ENCODE results near the gene TATDN2. TPM values are rescaled to one million over a fixed set of nuclear protein-coding genes. Genes with fewer than 3 reads are reported as not detected.

Gene TATDN2
- polyA plus RNA-seq, 2 donors: 10.9 to 15.0 TPM

- Histone ChIP-seq H3K4me3 (ENCODE audit: low read depth in 1 of 2, low read length in 2 of 2) (no peak overlapping the region), H3K27me3 (ENCODE audit: control insufficient read depth in 1 of 2, insufficient read depth in 2 of 2, low read length in 2 of 2) (no peaks in the 10 kb centered on the region), H3K4me1 (ENCODE audit: control insufficient read depth in 2 of 2, insufficient read depth in 2 of 2, low read length in 1 of 2) (no peaks in the 10 kb centered on the region), H3K9me3 (ENCODE audit: control insufficient read depth in 2 of 2, insufficient read depth in 1 of 2, low read depth in 1 of 2, low read length in 1 of 2) (peaks cover 3% of the 10 kb centered on the region in 2 donors), H3K27ac (ENCODE audit: low read depth in 2 of 2, low read length in 1 of 2) (no peak overlapping the region), H3K36me3 (ENCODE audit: control insufficient read depth in 2 of 2, insufficient read depth in 2 of 2, low read length in 1 of 2) (peaks cover 4 to 17% of the 10 kb centered on the region in 2 donors)
- WGBS, 2 donors: 82 to 94% methylated on average over 3 of the region's 3 CpGs
Measured at GRCh38 chr3:10217359-10217758, 30.9 kb upstream of the TATDN2 start.

GRCh38 chr3:10219737-10220136, 28.5 kb upstream of the TATDN2 start:
- no peaks in the 10 kb centered on the region for H3K27me3 ChIP-seq (ENCODE audit: control insufficient read depth in 1 of 2, insufficient read depth in 2 of 2, low read length in 2 of 2)
- H3K27ac ChIP-seq (ENCODE audit: low read depth in 2 of 2, low read length in 1 of 2): peak overlapping the region in 1 of 2 donors; percentile 24
- H3K4me1 ChIP-seq (ENCODE audit: control insufficient read depth in 2 of 2, insufficient read depth in 2 of 2, low read length in 1 of 2): peaks cover 0 to 1% of the 10 kb centered on the region in 2 donors
- peaks cover 3% of the 10 kb centered on the region in 2 donors for H3K9me3 ChIP-seq (ENCODE audit: control insufficient read depth in 2 of 2, insufficient read depth in 1 of 2, low read depth in 1 of 2, low read length in 1 of 2)
- WGBS, 2 donors: 82 to 88% methylated on average over 9 of the region's 9 CpGs
- H3K4me3 ChIP-seq (ENCODE audit: low read depth in 1 of 2, low read length in 2 of 2): no peak overlapping the region
- peaks cover 4 to 19% of the 10 kb centered on the region in 2 donors for H3K36me3 ChIP-seq (ENCODE audit: control insufficient read depth in 2 of 2, insufficient read depth in 2 of 2, low read length in 1 of 2)

GRCh38 chr3:10223676-10224639, 24.3 kb upstream of the TATDN2 start:
- Histone ChIP-seq H3K9me3 (ENCODE audit: control insufficient read depth in 2 of 2, insufficient read depth in 1 of 2, low read depth in 1 of 2, low read length in 1 of 2) (no peaks in the 10 kb centered on the region), H3K27me3 (ENCODE audit: control insufficient read depth in 1 of 2, insufficient read depth in 2 of 2, low read length in 2 of 2) (no peaks in the 10 kb centered on the region), H3K27ac (ENCODE audit: low read depth in 2 of 2, low read length in 1 of 2) (peak overlapping the region; percentile 3 to 66), H3K4me1 (ENCODE audit: control insufficient read depth in 2 of 2, insufficient read depth in 2 of 2, low read length in 1 of 2) (peaks cover 0 to 2% of the 10 kb centered on the region in 2 donors), H3K36me3 (ENCODE audit: control insufficient read depth in 2 of 2, insufficient read depth in 2 of 2, low read length in 1 of 2) (peaks cover 0 to 11% of the 10 kb centered on the region in 2 donors), H3K4me3 (ENCODE audit: low read depth in 1 of 2, low read length in 2 of 2) (no peak overlapping the region)
- 73 to 80% methylated on average over 10 of the region's 10 CpGs for WGBS, 2 donors

GRCh38 chr3:10224794-10225665, 23.2 kb upstream of the TATDN2 start:
- H3K36me3 ChIP-seq (ENCODE audit: control insufficient read depth in 2 of 2, insufficient read depth in 2 of 2, low read length in 1 of 2): peaks cover 0 to 8% of the 10 kb centered on the region in 2 donors
- no peaks in the 10 kb centered on the region for H3K9me3 ChIP-seq (ENCODE audit: control insufficient read depth in 2 of 2, insufficient read depth in 1 of 2, low read depth in 1 of 2, low read length in 1 of 2)
- H3K27ac ChIP-seq (ENCODE audit: low read depth in 2 of 2, low read length in 1 of 2): peak overlapping the region in 1 of 2 donors; percentile 59
- WGBS, 2 donors: 57 to 69% methylated on average over 4 of the region's 4 CpGs
- peaks cover 0 to 2% of the 10 kb centered on the region in 2 donors for H3K4me1 ChIP-seq (ENCODE audit: control insufficient read depth in 2 of 2, insufficient read depth in 2 of 2, low read length in 1 of 2)
- no peak overlapping the region for H3K4me3 ChIP-seq (ENCODE audit: low read depth in 1 of 2, low read length in 2 of 2)
- no peaks in the 10 kb centered on the region for H3K27me3 ChIP-seq (ENCODE audit: control insufficient read depth in 1 of 2, insufficient read depth in 2 of 2, low read length in 2 of 2)

- H3K27me3 ChIP-seq (ENCODE audit: control insufficient read depth in 1 of 2, insufficient read depth in 2 of 2, low read length in 2 of 2): no peaks in the 10 kb centered on the region
- H3K4me1 ChIP-seq (ENCODE audit: control insufficient read depth in 2 of 2, insufficient read depth in 2 of 2, low read length in 1 of 2): peaks cover 0 to 2% of the 10 kb centered on the region in 2 donors
- H3K27ac ChIP-seq (ENCODE audit: low read depth in 2 of 2, low read length in 1 of 2): no peak overlapping the region
- no peak overlapping the region for H3K4me3 ChIP-seq (ENCODE audit: low read depth in 1 of 2, low read length in 2 of 2)
- H3K36me3 ChIP-seq (ENCODE audit: control insufficient read depth in 2 of 2, insufficient read depth in 2 of 2, low read length in 1 of 2): peaks cover 0 to 7% of the 10 kb centered on the region in 2 donors
- WGBS, 2 donors: 83 to 85% methylated on average over 10 of the region's 10 CpGs
- H3K9me3 ChIP-seq (ENCODE audit: control insufficient read depth in 2 of 2, insufficient read depth in 1 of 2, low read depth in 1 of 2, low read length in 1 of 2): no peaks in the 10 kb centered on the region
Measured at GRCh38 chr3:10226293-10226692, 22.0 kb upstream of the TATDN2 start.

GRCh38 chr3:10228248-10228950, 19.9 kb upstream of the TATDN2 start:
- Histone ChIP-seq H3K36me3 (ENCODE audit: control insufficient read depth in 2 of 2, insufficient read depth in 2 of 2, low read length in 1 of 2) (peaks cover 0 to 5% of the 10 kb centered on the region in 2 donors), H3K4me1 (ENCODE audit: control insufficient read depth in 2 of 2, insufficient read depth in 2 of 2, low read length in 1 of 2) (peaks cover 0 to 2% of the 10 kb centered on the region in 2 donors), H3K9me3 (ENCODE audit: control insufficient read depth in 2 of 2, insufficient read depth in 1 of 2, low read depth in 1 of 2, low read length in 1 of 2) (no peaks in the 10 kb centered on the region), H3K27me3 (ENCODE audit: control insufficient read depth in 1 of 2, insufficient read depth in 2 of 2, low read length in 2 of 2) (no peaks in the 10 kb centered on the region), H3K4me3 (ENCODE audit: low read depth in 1 of 2, low read length in 2 of 2) (no peak overlapping the region), H3K27ac (ENCODE audit: low read depth in 2 of 2, low read length in 1 of 2) (peak overlapping the region in 1 of 2 donors; percentile 6)
- 72 to 79% methylated on average over 4 of the region's 4 CpGs for WGBS, 2 donors

GRCh38 chr3:10229576-10229975, 18.7 kb upstream of the TATDN2 start:
- WGBS, 2 donors: 92 to 93% methylated on average over 7 of the region's 7 CpGs
- no peak overlapping the region for H3K27ac ChIP-seq (ENCODE audit: low read depth in 2 of 2, low read length in 1 of 2)
- H3K9me3 ChIP-seq (ENCODE audit: control insufficient read depth in 2 of 2, insufficient read depth in 1 of 2, low read depth in 1 of 2, low read length in 1 of 2): no peaks in the 10 kb centered on the region
- no peak overlapping the region for H3K4me3 ChIP-seq (ENCODE audit: low read depth in 1 of 2, low read length in 2 of 2)
- peaks cover 0 to 6% of the 10 kb centered on the region in 2 donors for H3K36me3 ChIP-seq (ENCODE audit: control insufficient read depth in 2 of 2, insufficient read depth in 2 of 2, low read length in 1 of 2)
- H3K27me3 ChIP-seq (ENCODE audit: control insufficient read depth in 1 of 2, insufficient read depth in 2 of 2, low read length in 2 of 2): no peaks in the 10 kb centered on the region
- peaks cover 0 to 2% of the 10 kb centered on the region in 2 donors for H3K4me1 ChIP-seq (ENCODE audit: control insufficient read depth in 2 of 2, insufficient read depth in 2 of 2, low read length in 1 of 2)

- no peak overlapping the region for H3K27ac ChIP-seq (ENCODE audit: low read depth in 2 of 2, low read length in 1 of 2)
- no peak overlapping the region for H3K4me3 ChIP-seq (ENCODE audit: low read depth in 1 of 2, low read length in 2 of 2)
- no peaks in the 10 kb centered on the region for H3K4me1 ChIP-seq (ENCODE audit: control insufficient read depth in 2 of 2, insufficient read depth in 2 of 2, low read length in 1 of 2)
- no peaks in the 10 kb centered on the region for H3K9me3 ChIP-seq (ENCODE audit: control insufficient read depth in 2 of 2, insufficient read depth in 1 of 2, low read depth in 1 of 2, low read length in 1 of 2)
- no peaks in the 10 kb centered on the region for H3K27me3 ChIP-seq (ENCODE audit: control insufficient read depth in 1 of 2, insufficient read depth in 2 of 2, low read length in 2 of 2)
- WGBS, 2 donors: 78 to 84% methylated on average over 7 of the region's 7 CpGs
- H3K36me3 ChIP-seq (ENCODE audit: control insufficient read depth in 2 of 2, insufficient read depth in 2 of 2, low read length in 1 of 2): peaks cover 0 to 16% of the 10 kb centered on the region in 2 donors
Measured at GRCh38 chr3:10232137-10232536, 16.1 kb upstream of the TATDN2 start.

- Histone ChIP-seq H3K36me3 (ENCODE audit: control insufficient read depth in 2 of 2, insufficient read depth in 2 of 2, low read length in 1 of 2) (peaks cover 3 to 16% of the 10 kb centered on the region in 2 donors), H3K27me3 (ENCODE audit: control insufficient read depth in 1 of 2, insufficient read depth in 2 of 2, low read length in 2 of 2) (no peaks in the 10 kb centered on the region), H3K4me1 (ENCODE audit: control insufficient read depth in 2 of 2, insufficient read depth in 2 of 2, low read length in 1 of 2) (no peaks in the 10 kb centered on the region), H3K9me3 (ENCODE audit: control insufficient read depth in 2 of 2, insufficient read depth in 1 of 2, low read depth in 1 of 2, low read length in 1 of 2) (no peaks in the 10 kb centered on the region), H3K27ac (ENCODE audit: low read depth in 2 of 2, low read length in 1 of 2) (no peak overlapping the region), H3K4me3 (ENCODE audit: low read depth in 1 of 2, low read length in 2 of 2) (no peak overlapping the region)
- WGBS, 2 donors: 89 to 94% methylated on average over 13 of the region's 13 CpGs
Measured at GRCh38 chr3:10233988-10234387, 14.3 kb upstream of the TATDN2 start.

Measured in esophagus (tissue), 2 donors.